Liver (tissue), 9 donors: ENCODE measurements around the gene SPTAN1. TPM values are rescaled to one million over a fixed set of nuclear protein-coding genes. Genes with fewer than 3 reads are reported as not detected.

Source experiments
- DNase-seq: peaks from one replicate; pipeline ENCODE4 v3.0.0-alpha.2; 2017; ENCODE audit warnings: low spot score
- H3K27ac ChIP-seq, 2 donors: one replicate each; pipeline ENCODE4 v1.7.0; 2013; ENCODE audit warnings: inconsistent platforms in 2 of 2, low read length in 2 of 2, control low read depth in 1 of 2, low read depth in 1 of 2, mild to moderate bottlenecking in 1 of 2
- H3K27me3 ChIP-seq, 4 donors: one replicate each; pipeline versions ENCODE4 v1.6.1 to v1.7.0; 2013; ENCODE audit warnings: low read length in 3 of 4, inconsistent platforms in 1 of 4, mild to moderate bottlenecking in 1 of 4, moderate library complexity in 1 of 4; ENCODE audit not compliant: control insufficient read depth in 4 of 4, insufficient read depth in 4 of 4
- H3K36me3 ChIP-seq, 4 donors: one replicate each; pipeline versions ENCODE4 v1.6.1 to v1.7.0; 2013; ENCODE audit warnings: low read length in 3 of 4, mild to moderate bottlenecking in 3 of 4, low read depth in 1 of 4, moderate library complexity in 1 of 4; ENCODE audit not compliant: control insufficient read depth in 4 of 4, insufficient read depth in 3 of 4
- H3K4me1 ChIP-seq, 4 donors: one replicate each; pipeline versions ENCODE4 v1.6.1 to v1.7.0; 2013; ENCODE audit warnings: low read length in 3 of 4, mild to moderate bottlenecking in 3 of 4, moderate library complexity in 1 of 4; ENCODE audit not compliant: control insufficient read depth in 4 of 4, insufficient read depth in 4 of 4
- H3K4me3 ChIP-seq, 3 donors: one replicate each; pipeline versions ENCODE4 v1.6.1 to v1.7.0; 2013; ENCODE audit warnings: low read length in 3 of 3, control low read depth in 1 of 3, low read depth in 1 of 3, mild to moderate bottlenecking in 1 of 3
- H3K9ac ChIP-seq, 2 donors: one replicate each; pipeline ENCODE4 v1.7.0; 2013; ENCODE audit warnings: low read length in 2 of 2, mild to moderate bottlenecking in 2 of 2, moderate library complexity in 2 of 2, control low read depth in 1 of 2, low read depth in 1 of 2
- H3K9me3 ChIP-seq, 4 donors: one replicate each; pipeline versions ENCODE4 v1.6.1 to v1.7.0; 2013; ENCODE audit warnings: low read length in 3 of 4; ENCODE audit not compliant: control insufficient read depth in 4 of 4
- ATF3 ChIP-seq: IDR thresholded peaks from 2 replicates; pipeline ENCODE4 v1.6.1; 2016; ENCODE audit warnings: antibody characterized with exemption
- CTCF ChIP-seq: fragments of 150-350 bp; IDR thresholded peaks from 2 replicates; pipeline ENCODE4 v1.5.1; 2017; ENCODE audit warnings: improper control_type of control experiment, low read depth, low read length; ENCODE audit not compliant: missing input control
- EGR1 ChIP-seq, 2 donors: IDR thresholded peaks; 2 replicates each; pipeline ENCODE4 v1.6.1; 2016 to 2018; ENCODE audit warnings: antibody characterized with exemption in 2 of 2, low read depth in 2 of 2
- FOXA1 ChIP-seq: IDR thresholded peaks from 2 replicates; pipeline ENCODE4 v1.6.1; 2016; ENCODE audit warnings: antibody characterized with exemption
- FOXA2 ChIP-seq: IDR thresholded peaks from 2 replicates; pipeline ENCODE4 v1.6.1; 2016; ENCODE audit warnings: antibody characterized with exemption
- GABPA ChIP-seq, 2 donors: IDR thresholded peaks in 1 of 2; conservative IDR thresholded peaks in 1 of 2; 2 replicates each; pipeline ENCODE4 v1.6.1; 2016; ENCODE audit warnings: antibody characterized with exemption in 2 of 2, mild to moderate bottlenecking in 1 of 2, moderate library complexity in 1 of 2
- HNF4A ChIP-seq, 2 donors: conservative IDR thresholded peaks; 2 replicates each; pipeline ENCODE4 v1.6.1; 2016; ENCODE audit warnings: antibody characterized with exemption in 2 of 2, mild to moderate bottlenecking in 2 of 2
- HNF4G ChIP-seq: IDR thresholded peaks from 2 replicates; pipeline ENCODE4 v1.6.1; 2016; ENCODE audit warnings: antibody characterized with exemption
- JUND ChIP-seq, 2 donors: IDR thresholded peaks; 2 replicates each; pipeline ENCODE4 v1.6.1; 2016; ENCODE audit warnings: antibody characterized with exemption in 2 of 2
- MAX ChIP-seq: IDR thresholded peaks from 2 replicates; pipeline ENCODE4 v1.6.1; 2016; ENCODE audit warnings: antibody characterized with exemption
- NR2F2 ChIP-seq: IDR thresholded peaks from 2 replicates; pipeline ENCODE4 v1.6.1; 2016; ENCODE audit warnings: antibody characterized with exemption
- RAD21 ChIP-seq, 2 donors: IDR thresholded peaks; 2 replicates each; pipeline ENCODE4 v1.6.1; 2016; ENCODE audit warnings: antibody characterized with exemption in 2 of 2, mild to moderate bottlenecking in 2 of 2
- REST ChIP-seq: IDR thresholded peaks from 2 replicates; pipeline ENCODE4 v1.6.1; 2016; ENCODE audit warnings: antibody characterized with exemption, mild to moderate bottlenecking
- RXRA ChIP-seq, 2 donors: IDR thresholded peaks; 2 replicates each; pipeline ENCODE4 v1.6.1; 2017 to 2018; ENCODE audit warnings: antibody characterized with exemption in 2 of 2, mild to moderate bottlenecking in 1 of 2
- SP1 ChIP-seq: IDR thresholded peaks from 2 replicates; pipeline ENCODE4 v1.6.1; 2018; ENCODE audit warnings: antibody characterized with exemption, mild to moderate bottlenecking
- TAF1 ChIP-seq: conservative IDR thresholded peaks from 2 replicates; pipeline ENCODE4 v1.6.1; 2016; ENCODE audit warnings: antibody characterized with exemption, mild to moderate bottlenecking
- YY1 ChIP-seq: IDR thresholded peaks from 2 replicates; pipeline ENCODE4 v1.6.1; 2016; ENCODE audit warnings: antibody characterized with exemption, mild to moderate bottlenecking
- ZBTB33 ChIP-seq: IDR thresholded peaks from 2 replicates; pipeline ENCODE4 v1.6.1; 2016; ENCODE audit warnings: antibody characterized with exemption
- WGBS: extraction: QIAGEN DNeasy Blood & Tissue Kit; methylation state at CpG from one replicate; pipeline ENCODE4 v1.1.7; 2013; 5-methylcytosine and 5-hydroxymethylcytosine counted together
- polyA plus RNA-seq, 2 donors: library from polyadenylated mRNA; stranded (reverse) in 1 of 2; unstranded in 1 of 2; fragments of 200-250 nt in 1 of 2; fragments of >200 nt in 1 of 2; fragmentation: Nextera tagmentation in 1 of 2; extraction: Ambion mirVana in 1 of 2; gene quantifications; one replicate each; pipeline versions ENCODE4 v1.2.1 to v1.2.3, GENCODE V29; 2013 to 2015
- total RNA-seq, 2 donors: library from RNA; depleted of rRNA; stranded (reverse); fragments of >200 nt; gene quantifications; one replicate each; pipeline ENCODE4 v1.2.3, GENCODE V29; 2014
- donor health status: healthy.
- donor health status: healthy.
- donor health status: healthy.
- donor health status: healthy.
- donor health status: healthy.

The SPTAN1 gene
- total and polyA plus RNA-seq, 4 donors = 31.3 to 86.5 (median 60.4) TPM

- no peak for TF ChIP-seq CTCF
Observed at GRCh38 chr9:128556926-128557634, 4.7 kb downstream of the SPTAN1 start (continued).

- Histone ChIP-seq H3K27me3 (no peaks in the 10 kb centered on the region), H3K27ac (peak overlapping the region; percentile 30 to 76), H3K4me1 (peaks cover 20 to 57% (median 54%) of the 10 kb centered on the region in 4 donors), H3K4me3 (no peak overlapping the region), H3K36me3 (peaks cover 0 to 3% (median 0%) of the 10 kb centered on the region in 4 donors), H3K9ac (no peak overlapping the region), H3K9me3 (no peaks in the 10 kb centered on the region)
- peak; percentile 77 for DNase-seq
- peak in 1 of 2 donors; percentile 49 for TF ChIP-seq RXRA (IDR thresholded peaks at IDR 0.05)
- TF ChIP-seq YY1 = peak; percentile 54
- no peak for TF ChIP-seq ATF3
- no peak for TF ChIP-seq RAD21 (IDR thresholded peaks at IDR 0.05)
- no peak for TF ChIP-seq GABPA (IDR thresholded peaks at IDR 0.05 in 1 of 2, conservative IDR thresholded peaks at IDR 0.05 in 1 of 2)
- no peak for TF ChIP-seq SP1
- TF ChIP-seq CTCF = peak; percentile 4
- no peak for TF ChIP-seq FOXA1
- peak; percentile 9 to 18 for TF ChIP-seq JUND (IDR thresholded peaks at IDR 0.05)
- no peak for TF ChIP-seq FOXA2
- no peak for TF ChIP-seq ZBTB33
- no peak for TF ChIP-seq TAF1
- TF ChIP-seq MAX = peak; percentile 85
- TF ChIP-seq NR2F2 = peak; percentile 21
- TF ChIP-seq HNF4A (conservative IDR thresholded peaks at IDR 0.05) = peak in 1 of 2 donors; percentile 40
- no peak for TF ChIP-seq HNF4G
- peak; percentile 25 for TF ChIP-seq REST
- TF ChIP-seq EGR1 (IDR thresholded peaks at IDR 0.05; ENCODE audit: low read depth in 2 of 2) = no peak
- WGBS = 4% methylated on average over 12 of the region's 12 CpGs
Observed at GRCh38 chr9:128558431-128559310, 6.3 kb downstream of the SPTAN1 start.
